OCI-LY1 (cell line): ENCODE results near the gene KICS2.

Experiments
- CTCF ChIP-seq: fragments of 200-600 bp; sonication (generic), shearing (Covaris generic); IDR thresholded peaks from 2 replicates; pipeline ENCODE4 v1.5.1; 2017; ENCODE audit warnings: mild to moderate bottlenecking, antibody characterized with exemption, low read length, moderate library complexity, mixed read lengths
- EZH2 ChIP-seq: fragments of 200-600 bp; sonication (generic), shearing (Covaris generic); IDR thresholded peaks from 2 replicates; pipeline ENCODE4 v1.8.0; 2017; ENCODE audit warnings: borderline replicate concordance, mixed run types, mild to moderate bottlenecking, antibody characterized with exemption, low read length, moderate library complexity, mixed read lengths

DNA sequence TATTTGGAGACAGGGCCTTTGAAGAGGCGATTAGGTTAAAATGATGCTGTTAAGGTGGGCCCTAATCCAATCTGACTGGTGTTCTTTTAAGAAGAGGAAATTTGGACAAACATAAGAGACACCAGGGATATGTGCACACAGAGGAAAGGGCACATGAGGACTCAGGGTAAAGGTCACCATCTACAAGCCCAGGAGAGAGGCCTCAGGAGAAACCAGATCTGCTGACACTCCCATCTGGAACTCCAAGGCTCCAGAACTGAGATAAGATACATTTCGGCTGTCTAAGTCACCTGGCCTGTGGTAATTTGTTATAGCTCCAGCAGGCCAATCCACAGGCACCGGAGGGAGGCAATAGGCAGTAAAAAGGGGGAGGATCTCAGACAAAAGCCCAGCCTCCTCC lies 48.6 kb downstream of the KICS2 start:
- TF ChIP-seq CTCF (no peak), EZH2 (no peak)
